ENCODE data around the gene NCOA3.
"Not testable (repeated sequence)": the region's sequence is repeated elsewhere in the genome, so short reads cannot be mapped to it uniquely, and the experiment has no call there.

NCOA3 gene

GRCh38 chr20:47499053-47499452 is 2.6 kb upstream of the NCOA3 start:
- TF ChIP-seq JUND (IDR thresholded peaks at IDR 0.05; ENCODE audit: low read depth), result no peak
- in situ Hi-C loops (cut with HindIII; ENCODE audit: low pct_unique_long_range_greater_than_20kb, low sequenced_read_pairs), result no loop called here
- DNase-seq (ENCODE audit: low read depth in 1 of 2, low spot score in 1 of 2), result no peak

GRCh38 chr20:47500082-47500481 is 1.6 kb upstream of the NCOA3 start:
- DNase-seq (ENCODE audit: low read depth in 1 of 2, low spot score in 1 of 2); in situ Hi-C loops (cut with HindIII; ENCODE audit: low pct_unique_long_range_greater_than_20kb, low sequenced_read_pairs): not testable (repeated sequence)

GRCh38 chr20:47500554-47500953 is 1.1 kb upstream of the NCOA3 start:
- no peak for DNase-seq (ENCODE audit: low read depth in 1 of 2, low spot score in 1 of 2)
- in situ Hi-C loops (cut with HindIII; ENCODE audit: low pct_unique_long_range_greater_than_20kb, low sequenced_read_pairs), result no loop called here

GRCh38 chr20:47501116-47501481 is 588 bp upstream of the NCOA3 start:
- TF ChIP-seq JUND (IDR thresholded peaks at IDR 0.05; ENCODE audit: low read depth), result no peak
- DNase-seq (ENCODE audit: low read depth in 1 of 2, low spot score in 1 of 2), result no peak
- in situ Hi-C loops (cut with HindIII; ENCODE audit: low pct_unique_long_range_greater_than_20kb, low sequenced_read_pairs), result no loop called here

More at GRCh38 chr20:47500554-47500953, 1.1 kb upstream of the NCOA3 start:
- TF ChIP-seq JUND (IDR thresholded peaks at IDR 0.05; ENCODE audit: low read depth), result no peak

- in situ Hi-C loops (cut with HindIII; ENCODE audit: low pct_unique_long_range_greater_than_20kb, low sequenced_read_pairs), result no loop called here
- peak in 1 of 2 experiments; percentile 64 for DNase-seq (ENCODE audit: low read depth in 1 of 2, low spot score in 1 of 2)
Measured at GRCh38 chr20:47502271-47503239, 868 bp downstream of the NCOA3 start.

GRCh38 chr20:47503685-47504084 is 2.0 kb downstream of the NCOA3 start:
- no peak for DNase-seq (ENCODE audit: low read depth in 1 of 2, low spot score in 1 of 2)
- in situ Hi-C loops (cut with HindIII; ENCODE audit: low pct_unique_long_range_greater_than_20kb, low sequenced_read_pairs), result no loop called here
- no peak for TF ChIP-seq JUND (IDR thresholded peaks at IDR 0.05; ENCODE audit: low read depth)

More at GRCh38 chr20:47502271-47503239, 868 bp downstream of the NCOA3 start:
- no peak for TF ChIP-seq JUND (IDR thresholded peaks at IDR 0.05; ENCODE audit: low read depth)

- peak; percentile 76 for TF ChIP-seq JUND (IDR thresholded peaks at IDR 0.05; ENCODE audit: low read depth)
- in situ Hi-C loops (cut with HindIII; ENCODE audit: low pct_unique_long_range_greater_than_20kb, low sequenced_read_pairs), result no loop called here
- DNase-seq (ENCODE audit: low read depth in 1 of 2, low spot score in 1 of 2), result peak; percentile 65 to 95
Measured at GRCh38 chr20:47506335-47506734, 4.6 kb downstream of the NCOA3 start.

- DNase-seq (ENCODE audit: low read depth in 1 of 2, low spot score in 1 of 2), result no peak
- no peak for TF ChIP-seq JUND (IDR thresholded peaks at IDR 0.05; ENCODE audit: low read depth)
- in situ Hi-C loops (cut with HindIII; ENCODE audit: low pct_unique_long_range_greater_than_20kb, low sequenced_read_pairs), result no loop called here
Measured at GRCh38 chr20:47506850-47507249, 5.2 kb downstream of the NCOA3 start.

GRCh38 chr20:47507275-47507981 is 5.7 kb downstream of the NCOA3 start:
- DNase-seq (ENCODE audit: low read depth in 1 of 2, low spot score in 1 of 2); in situ Hi-C loops (cut with HindIII; ENCODE audit: low pct_unique_long_range_greater_than_20kb, low sequenced_read_pairs): not testable (repeated sequence)

- in situ Hi-C loops (cut with HindIII; ENCODE audit: low pct_unique_long_range_greater_than_20kb, low sequenced_read_pairs), result no loop called here
- DNase-seq (ENCODE audit: low read depth in 1 of 2, low spot score in 1 of 2), result no peak
Measured at GRCh38 chr20:47508278-47508677, 6.6 kb downstream of the NCOA3 start.

GRCh38 chr20:47509104-47509661 is 7.5 kb downstream of the NCOA3 start:
- no peak for TF ChIP-seq JUND (IDR thresholded peaks at IDR 0.05; ENCODE audit: low read depth)
- in situ Hi-C loops (cut with HindIII; ENCODE audit: low pct_unique_long_range_greater_than_20kb, low sequenced_read_pairs), result no loop called here
- DNase-seq (ENCODE audit: low read depth in 1 of 2, low spot score in 1 of 2), result no peak

More at GRCh38 chr20:47508278-47508677, 6.6 kb downstream of the NCOA3 start:
- TF ChIP-seq JUND (IDR thresholded peaks at IDR 0.05; ENCODE audit: low read depth), result no peak

GRCh38 chr20:47509685-47510084 is 8.0 kb downstream of the NCOA3 start:
- no peak for TF ChIP-seq JUND (IDR thresholded peaks at IDR 0.05; ENCODE audit: low read depth)
- in situ Hi-C loops (cut with HindIII; ENCODE audit: low pct_unique_long_range_greater_than_20kb, low sequenced_read_pairs), result no loop called here
- DNase-seq (ENCODE audit: low read depth in 1 of 2, low spot score in 1 of 2), result no peak

GRCh38 chr20:47515843-47516242 is 14.2 kb downstream of the NCOA3 start:
- TF ChIP-seq JUND (IDR thresholded peaks at IDR 0.05; ENCODE audit: low read depth), result no peak
- in situ Hi-C loops (cut with HindIII; ENCODE audit: low pct_unique_long_range_greater_than_20kb, low sequenced_read_pairs), result no loop called here
- DNase-seq (ENCODE audit: low read depth in 1 of 2, low spot score in 1 of 2), result no peak
